Measurements from ENCODE around the gene SH2D3A.

GRCh38 chr19:6716610-6716970 lies 50.6 kb downstream of the SH2D3A start:
- TF ChIP-seq CTCF (IDR thresholded peaks at IDR 0.05; ENCODE audit: low read depth, low read length) = no peak
- no peak for TF ChIP-seq POLR2A (IDR thresholded peaks at IDR 0.05; ENCODE audit: extremely low read depth, insufficient read length)
- TF ChIP-seq MAX (IDR thresholded peaks at IDR 0.05; ENCODE audit: low read depth, low read length) = no peak
